HCT116 (cell line): ENCODE data around the gene CPNE5. TPM values are rescaled to one million over a fixed set of nuclear protein-coding genes. Genes with fewer than 3 reads are reported as not detected.

ENCODE experiments used
- ATAC-seq: fragments of 200-7000 bp; cut with Tn5 transposase; 2 replicates; pipeline ENCODE4 v1.9.1; 2020; ENCODE audit warnings: mild to moderate bottlenecking, moderate library complexity
- BruUV-seq: library from RNA; stranded (reverse); fragments of 400-500 nt; replicated peaks from 2 replicates; lab custom pipeline; 2021; lab: Mats Ljungman, UMichigan
- CTCF ChIA-PET: fragments of 300-600 bp; sonication (Branson Sonifier 250); formaldehyde crosslinking; loops from one replicate; lab custom pipeline; 2021; ENCODE audit warnings: antibody characterized with exemption; lab: Charles Lee
- POLR2A ChIA-PET: fragments of 300-600, 350-600 bp; sonication (Branson Sonifier 250); formaldehyde crosslinking; loops from one replicate; lab custom pipeline; 2021; ENCODE audit warnings: antibody characterized with exemption; lab: Charles Lee
- RAD21 ChIA-PET, 2 experiments: fragments of 300-600 bp; sonication (Branson Sonifier 250); formaldehyde crosslinking; loops; one replicate each; lab custom pipeline; 2023; ENCODE audit warnings: low total read pairs in 2 of 2; ENCODE audit not compliant: uncharacterized antibody in 2 of 2, unreplicated experiment in 2 of 2, low non-redundant PET in 1 of 2; lab: Charles Lee
- DNase-seq: peaks from one replicate; pipeline ENCODE4 v3.0.0-alpha.2; 2010; ENCODE audit warnings: low read depth, low spot score
- H2AFZ ChIP-seq: fragments of 200-600 bp; shearing (Covaris generic), sonication (generic); 2 replicates; pipeline ENCODE4 v1.6.1; 2017; ENCODE audit warnings: low read depth, mixed run types, mixed read lengths, antibody characterized with exemption, low read length; ENCODE audit not compliant: poor library complexity, severe bottlenecking
- H3K27ac ChIP-seq: 2 replicates; pipeline ENCODE4 v1.5.1; 2012; ENCODE audit warnings: low read depth, low read length
- H3K27me3 ChIP-seq: fragments of 200-600 bp; sonication (generic); 2 replicates; pipeline ENCODE4 v1.6.1; 2016; ENCODE audit warnings: mixed run types, low read length, mixed read lengths; ENCODE audit not compliant: insufficient read depth
- H3K36me3 ChIP-seq, 2 experiments: fragments of 200-500 bp in 1 of 2; fragments of 200-600 bp in 1 of 2; sonication (Bioruptor generic) in 1 of 2; sonication (generic) in 1 of 2; 2 replicates each; pipeline versions ENCODE4 v1.5.1 to v1.6.1; 2014 to 2016; ENCODE audit warnings: low read length in 2 of 2, inconsistent platforms in 1 of 2, mixed read lengths in 1 of 2, mixed run types in 1 of 2; ENCODE audit not compliant: insufficient read depth in 2 of 2, control insufficient read depth in 1 of 2
- H3K4me1 ChIP-seq, 2 experiments: fragments of 200-600 bp in 1 of 2; sonication (generic) in 1 of 2; 2 replicates each; pipeline versions ENCODE4 v1.5.1 to v1.6.1; 2012 to 2017; ENCODE audit warnings: low read length in 2 of 2, inconsistent platforms in 1 of 2, mild to moderate bottlenecking in 1 of 2, mixed read lengths in 1 of 2, mixed run types in 1 of 2, moderate library complexity in 1 of 2; ENCODE audit not compliant: insufficient read depth in 2 of 2, control insufficient read depth in 1 of 2
- H3K4me2 ChIP-seq: fragments of 200-600 bp; sonication (generic); 2 replicates; pipeline ENCODE4 v1.6.1; 2017; ENCODE audit warnings: mixed run types, low read length, mixed read lengths
- H3K4me3 ChIP-seq, 2 experiments: fragments of 200-600 bp in 1 of 2; sonication (generic) in 1 of 2; replicated peaks in 1 of 2; 2 replicates each; pipeline ENCODE4 v1.5.1; 2011 to 2016; ENCODE audit warnings: low read length in 2 of 2, control low read depth in 1 of 2, low read depth in 1 of 2, mild to moderate bottlenecking in 1 of 2, mixed read lengths in 1 of 2, mixed run types in 1 of 2
- H3K79me2 ChIP-seq: fragments of 200-600 bp; sonication (generic); 2 replicates; pipeline ENCODE4 v1.6.1; 2017; ENCODE audit warnings: mild to moderate bottlenecking, mixed run types, low read length, moderate library complexity, mixed read lengths; ENCODE audit not compliant: insufficient read depth
- H3K9ac ChIP-seq: fragments of 200-600 bp; sonication (generic); 2 replicates; pipeline ENCODE4 v1.6.1; 2016; ENCODE audit warnings: low read length, mixed read lengths
- H3K9me2 ChIP-seq: fragments of 200-600 bp; sonication (generic), shearing (Covaris generic); 2 replicates; pipeline ENCODE4 v1.6.1; 2017; ENCODE audit warnings: mixed run types, mild to moderate bottlenecking, moderate library complexity; ENCODE audit not compliant: insufficient read depth
- H3K9me3 ChIP-seq, 2 experiments: fragments of 200-500 bp in 1 of 2; fragments of 200-600 bp in 1 of 2; sonication (Bioruptor generic) in 1 of 2; sonication (generic) in 1 of 2; 2 replicates each; pipeline ENCODE4 v1.6.1; 2014 to 2017; ENCODE audit warnings: low read length in 2 of 2, mixed read lengths in 2 of 2, inconsistent platforms in 1 of 2, low read depth in 1 of 2, mild to moderate bottlenecking in 1 of 2, mixed run types in 1 of 2, moderate library complexity in 1 of 2; ENCODE audit not compliant: control insufficient read depth in 1 of 2, insufficient read depth in 1 of 2
- H4K20me1 ChIP-seq: fragments of 200-600 bp; sonication (generic), shearing (Covaris generic); 2 replicates; pipeline ENCODE4 v1.6.1; 2017; ENCODE audit warnings: mixed run types, mild to moderate bottlenecking, moderate library complexity; ENCODE audit not compliant: insufficient read depth
- CBX3 ChIP-seq: IDR thresholded peaks from 2 replicates; pipeline ENCODE4 v1.6.1; 2012; ENCODE audit warnings: low read depth
- CEBPB ChIP-seq: IDR thresholded peaks from 2 replicates; pipeline ENCODE4 v1.6.1; 2012; ENCODE audit warnings: low read depth
- ELF1 ChIP-seq: IDR thresholded peaks from 2 replicates; pipeline ENCODE4 v1.6.1; 2012; ENCODE audit warnings: low read depth, borderline replicate concordance
- EZH2 ChIP-seq: fragments of 200-600 bp; sonication (generic); IDR thresholded peaks from 2 replicates; pipeline ENCODE4 v1.6.1; 2017; ENCODE audit warnings: antibody characterized with exemption, mixed run types
- JUND ChIP-seq: IDR thresholded peaks from 2 replicates; pipeline ENCODE4 v1.6.1; 2012
- MAX ChIP-seq: IDR thresholded peaks from 2 replicates; pipeline ENCODE4 v1.6.1; 2012
- REST ChIP-seq: IDR thresholded peaks from 2 replicates; pipeline ENCODE4 v1.6.1; 2012; ENCODE audit warnings: low read depth
- SRF ChIP-seq: IDR thresholded peaks from 2 replicates; pipeline ENCODE4 v1.6.1; 2012; ENCODE audit warnings: low read depth
- ZBTB33 ChIP-seq: IDR thresholded peaks from 2 replicates; pipeline ENCODE4 v1.6.1; 2011; ENCODE audit warnings: mild to moderate bottlenecking, low read length, moderate library complexity; ENCODE audit not compliant: insufficient replicate concordance; ENCODE audit errors: extremely low read depth
- ZFX ChIP-seq: fragments of 450-650 bp; IDR thresholded peaks from 2 replicates; pipeline ENCODE4 v1.6.1; 2017
- intact Hi-C: fragments of 100-400 bp; cut with micrococcal nuclease; formaldehyde crosslinking; loops from 2 replicates; pipeline ENCODE4 v1.10.0; 2022
- total RNA-seq: library from RNA; stranded (reverse); gene quantifications from one replicate; pipeline ENCODE4 v1.2.1, GENCODE V29; 2021; ENCODE audit not compliant: unreplicated experiment

The CPNE5 gene
- total RNA-seq, 1 experiment from 2014 or later, result not detected

- H3K4me2 ChIP-seq, result no peak overlapping the region
- ATAC-seq, result no peak
- ChIA-PET RAD21 (no interaction called here), POLR2A (no interaction called here), CTCF (no interaction called here)
- H3K9me2 ChIP-seq, result no peaks in the 10 kb centered on the region
- intact Hi-C loops, result no loop called here
- peaks cover 5 to 24% of the 10 kb centered on the region in 2 experiments; a peak in 3 of 4 replicates for H3K4me1 ChIP-seq
- no peak overlapping the region for H3K9ac ChIP-seq
- no peaks in the 10 kb centered on the region for H3K36me3 ChIP-seq
- TF ChIP-seq ZFX (no peak), SRF (no peak), JUND (no peak), CBX3 (no peak), ZBTB33 (no peak), ELF1 (no peak), EZH2 (no peak), CEBPB (no peak), MAX (no peak), REST (no peak)
- H4K20me1 ChIP-seq, result no peaks in the 10 kb centered on the region
- DNase-seq, result no peak
- no TSS peak for BruUV-seq
- no peak overlapping the region for H3K27ac ChIP-seq
- no peak overlapping the region for H3K4me3 ChIP-seq
- no peaks in the 10 kb centered on the region for H3K79me2 ChIP-seq
- no peak overlapping the region for H2AFZ ChIP-seq
- H3K9me3 ChIP-seq, result peaks cover 6 to 10% of the 10 kb centered on the region in 2 experiments; a peak in 2 of 4 replicates
- H3K27me3 ChIP-seq, result no peaks in the 10 kb centered on the region
Observed at GRCh38 chr6:36751091-36751490, 88.2 kb downstream of the CPNE5 start.
